GM21529 (cell line): ENCODE data around the gene CREB1.
A peak's percentile ranks its signal among the peaks of the same experiment; 100 is the strongest.
"Not testable (repeated sequence)": the region's sequence is repeated elsewhere in the genome, so short reads cannot be mapped to it uniquely, and the experiment has no call there.

Source experiments
- ATAC-seq: cut with Tn5 transposase; IDR thresholded peaks from one replicate; pipeline ENCODE4 v1.9.1; 2021; ENCODE audit not compliant: unreplicated experiment

The CREB1 gene

DNA sequence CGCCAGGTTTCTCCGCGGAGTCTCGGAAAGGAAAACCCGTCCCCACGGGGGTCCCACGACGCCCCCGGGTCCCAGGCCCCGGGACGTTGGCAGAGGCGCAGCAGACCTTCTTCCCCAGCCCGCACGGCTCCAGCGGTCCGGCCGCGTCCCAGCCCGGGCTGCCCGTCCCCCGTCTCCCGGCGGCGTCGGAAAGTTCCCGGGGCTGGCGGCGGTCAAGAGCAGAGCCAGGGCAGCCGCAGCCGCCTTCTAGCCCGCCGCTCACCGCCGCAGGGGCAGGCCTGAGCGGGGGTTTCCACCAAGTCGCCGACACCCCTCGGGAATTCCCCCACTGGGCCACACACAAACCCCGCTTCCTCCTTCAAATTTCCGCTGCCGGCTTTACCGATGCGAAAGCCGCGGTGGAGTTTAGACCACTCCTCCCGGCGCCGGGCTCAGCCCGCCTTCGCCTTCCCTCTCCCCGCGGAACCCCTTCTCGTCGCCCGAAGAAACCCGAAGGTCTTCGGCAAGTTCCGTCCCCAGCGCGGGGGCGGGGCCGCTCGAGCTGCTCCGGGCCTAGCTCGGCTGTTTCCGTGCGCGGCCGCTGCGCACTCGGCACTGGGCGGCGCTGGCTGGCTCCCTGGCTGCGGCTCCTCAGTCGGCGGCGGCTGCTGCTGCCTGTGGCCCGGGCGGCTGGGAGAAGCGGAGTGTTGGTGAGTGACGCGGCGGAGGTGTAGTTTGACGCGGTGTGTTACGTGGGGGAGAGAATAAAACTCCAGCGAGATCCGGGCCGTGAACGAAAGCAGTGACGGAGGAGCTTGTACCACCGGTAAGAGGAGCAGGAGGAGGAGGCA, at the start of gene CREB1:
Gene CREB1, plus strand, starts transcription at position 633 of the 830 bp plus-strand sequence. CDS start 25,674 bp downstream, outside the sequence.
- ATAC-seq = peak; percentile 81

DNA sequence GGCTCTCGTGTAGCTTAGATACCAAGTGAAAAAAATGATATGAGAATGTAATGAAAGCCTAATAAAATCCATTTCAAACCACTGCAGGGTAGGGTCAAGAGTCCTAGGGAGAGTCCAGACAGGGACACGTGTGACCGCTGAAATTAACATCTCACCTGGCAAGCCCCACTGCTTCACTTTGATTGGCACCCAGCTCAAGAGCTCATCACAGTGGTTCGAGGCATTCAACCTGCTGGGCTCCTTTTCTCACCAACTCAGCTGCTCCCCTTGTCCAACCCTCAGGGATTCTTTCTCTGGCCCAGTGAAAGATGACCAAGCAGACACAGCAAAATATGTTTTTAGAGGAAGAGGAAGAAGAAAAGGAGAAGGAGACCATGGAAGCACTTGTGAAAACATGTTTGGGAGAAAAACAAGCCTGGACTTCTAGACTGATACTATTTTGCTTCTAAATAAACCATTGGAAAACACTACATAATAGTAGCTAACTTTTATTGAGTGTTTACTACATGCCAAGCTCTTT, 49.2 kb upstream of the CREB1 start:
- no peak for ATAC-seq

DNA sequence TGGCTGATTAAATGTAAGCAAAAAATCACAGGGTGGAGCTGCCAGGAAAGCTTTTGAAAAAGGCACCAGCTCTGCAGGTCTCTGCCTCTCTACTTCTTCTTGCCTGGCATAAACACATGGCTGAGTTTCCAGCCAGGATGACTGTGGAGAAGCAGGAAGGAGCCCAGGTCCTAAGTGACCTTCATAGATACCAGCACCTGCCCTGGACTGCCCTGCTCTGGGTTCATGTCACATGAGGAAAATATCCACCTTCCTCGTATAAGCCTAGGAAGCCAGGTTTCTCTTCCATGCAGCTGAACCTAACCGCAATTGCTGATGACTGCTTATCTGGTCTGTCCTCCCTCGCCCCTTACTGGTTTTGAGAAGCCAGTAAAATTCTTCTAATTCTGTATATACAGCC, 47.8 kb upstream of the CREB1 start:
- ATAC-seq = no peak

DNA sequence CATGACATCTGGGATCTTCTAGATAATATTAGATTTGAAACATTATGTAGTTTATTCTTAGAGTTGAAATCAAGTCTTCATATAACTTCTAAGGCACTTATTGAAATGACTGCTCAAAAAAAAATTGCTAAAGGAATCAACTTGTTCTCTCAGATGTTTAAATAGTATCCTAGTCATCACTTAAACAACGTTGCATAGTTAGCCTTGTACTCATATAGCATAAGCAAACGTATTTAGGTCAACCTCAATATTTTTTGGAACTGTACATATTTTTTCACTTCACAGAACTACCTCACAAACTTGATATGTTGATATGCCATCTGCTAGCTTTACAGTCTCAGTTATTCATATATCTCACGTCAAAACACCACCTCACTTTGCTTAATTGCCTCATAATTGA, 47.1 kb upstream of the CREB1 start:
- ATAC-seq = no peak

DNA sequence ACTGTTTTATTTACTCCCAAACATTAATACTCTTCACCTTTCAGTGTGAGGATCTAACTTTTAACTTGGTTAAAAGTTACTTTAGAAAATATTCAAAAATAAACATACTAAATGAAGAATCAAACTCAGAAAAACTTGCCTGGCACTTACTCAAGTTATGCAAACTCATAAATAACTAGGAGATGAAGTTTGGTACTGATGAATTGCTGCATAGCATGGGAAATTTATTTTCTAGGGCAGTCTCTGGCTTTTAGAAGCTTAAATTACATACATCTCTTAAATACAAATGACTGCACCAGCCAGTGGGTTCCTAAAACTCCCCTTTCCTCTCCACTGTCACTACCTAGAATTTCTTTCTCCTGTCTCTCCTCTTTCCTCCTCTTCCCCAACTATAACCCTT, 46.7 kb upstream of the CREB1 start:
- ATAC-seq = no peak

DNA sequence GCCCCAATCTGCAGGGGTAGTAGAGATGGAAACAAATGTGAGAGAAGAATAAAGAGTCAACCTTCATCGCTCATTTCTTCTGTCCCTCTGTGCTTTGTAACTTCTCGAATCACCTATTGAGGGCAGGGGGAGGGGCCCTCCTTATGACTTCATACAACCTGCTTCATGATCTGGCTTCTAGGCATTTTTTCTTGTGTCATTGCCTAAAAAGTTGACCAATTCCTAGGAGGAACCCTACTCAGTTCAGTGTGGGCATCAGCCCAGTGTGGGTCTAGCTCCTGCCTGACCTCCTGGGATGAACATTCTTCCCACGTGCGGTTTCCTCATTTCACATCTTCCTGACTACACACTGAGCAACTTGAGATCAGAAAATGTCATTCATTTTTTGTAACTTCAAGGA, 46.3 kb upstream of the CREB1 start:
- no peak for ATAC-seq

DNA sequence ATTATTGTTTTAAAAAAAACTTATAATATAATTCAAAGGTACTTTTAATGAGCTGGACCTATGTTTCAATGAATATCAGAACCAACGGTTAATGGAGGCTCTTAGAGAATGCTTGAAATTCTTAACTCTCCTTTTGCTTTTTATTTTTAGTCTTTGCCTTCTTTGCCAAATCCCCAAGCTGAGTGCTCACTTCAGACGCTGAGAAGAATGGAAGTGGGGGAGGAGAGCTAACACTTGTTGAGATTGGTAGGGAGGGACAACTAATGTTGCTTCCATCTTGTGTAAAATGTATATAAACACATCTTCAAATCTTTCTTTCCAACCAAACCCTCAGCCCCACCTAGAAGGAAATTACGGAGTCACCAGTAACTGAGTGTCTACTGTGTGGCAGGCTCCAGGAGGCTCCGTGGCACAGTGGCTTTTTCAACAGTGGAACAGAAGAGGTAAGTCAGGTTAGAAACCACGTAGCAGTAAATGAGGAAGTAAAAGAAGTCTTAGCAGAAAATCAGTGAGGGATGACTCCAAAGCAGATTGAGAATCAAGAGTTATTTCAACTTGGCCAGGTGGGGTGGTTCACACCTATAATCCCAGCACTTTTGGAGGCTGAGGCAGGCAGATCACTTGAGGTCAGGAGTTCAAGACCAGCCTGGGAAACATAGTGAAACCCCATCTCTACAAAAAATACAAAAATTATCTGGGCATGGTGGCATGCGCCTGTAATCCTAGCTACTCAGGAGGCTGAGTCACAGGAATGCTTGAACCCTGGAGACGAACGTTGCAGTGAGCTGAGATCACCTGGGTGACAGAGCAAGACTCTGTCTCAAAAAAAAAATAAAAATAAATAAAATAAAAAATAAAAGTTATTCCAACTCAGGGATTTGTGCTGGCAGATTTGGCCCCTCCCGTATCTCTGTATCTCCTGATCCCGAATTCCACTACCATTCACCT, 45.0 kb upstream of the CREB1 start:
- peak; percentile 81 for ATAC-seq

DNA sequence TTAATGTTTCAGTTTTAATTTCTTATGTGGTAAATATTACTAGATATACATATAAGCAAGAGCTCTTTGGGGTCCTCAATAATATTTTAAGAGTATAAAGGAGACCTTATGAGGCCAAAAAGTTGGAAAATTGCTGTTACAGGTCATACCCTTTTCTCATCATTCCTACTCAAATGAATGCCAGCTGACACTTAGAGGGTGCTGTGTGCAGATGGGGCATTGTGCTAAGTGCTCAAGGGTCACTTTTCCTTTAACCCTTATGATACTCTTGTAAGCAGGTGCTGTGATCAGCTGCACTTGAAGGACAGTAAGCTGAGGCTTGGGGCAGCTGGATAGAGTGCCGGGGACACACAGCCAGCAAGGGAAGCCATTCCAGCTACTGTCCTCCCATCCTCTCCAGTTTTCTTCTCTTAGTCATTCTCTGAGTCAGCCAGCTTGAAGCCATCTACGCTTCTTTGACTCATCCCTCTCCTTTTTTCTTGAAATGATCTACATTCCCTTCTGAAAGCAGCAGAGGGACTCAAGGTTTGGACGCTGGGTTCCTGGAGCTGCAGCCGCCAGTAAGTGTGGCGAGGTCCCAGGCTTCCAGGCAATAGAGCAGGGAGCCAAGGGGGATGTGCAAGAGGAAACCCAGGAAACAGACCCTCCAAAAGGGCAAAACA, 42.0 kb upstream of the CREB1 start:
- ATAC-seq = no peak

DNA sequence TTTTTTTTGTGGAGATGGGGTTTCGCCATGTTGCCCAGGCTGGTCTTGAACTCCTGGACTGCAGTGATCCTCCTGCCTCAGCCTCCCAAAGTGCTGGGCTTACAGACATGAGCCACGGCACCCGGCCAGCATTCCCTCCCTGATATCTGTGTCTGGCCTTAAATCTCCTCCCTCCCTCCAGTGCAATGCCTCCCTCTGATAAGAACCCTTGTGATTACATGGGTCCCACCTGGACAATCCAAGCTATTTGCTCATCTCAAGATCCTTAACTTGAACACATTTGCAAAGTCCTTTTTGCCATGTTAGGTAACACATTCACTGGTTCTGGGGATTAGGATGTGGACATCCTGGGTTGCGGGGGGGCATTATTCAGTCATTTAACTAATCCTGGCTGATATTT, 40.5 kb upstream of the CREB1 start:
- ATAC-seq = no peak

DNA sequence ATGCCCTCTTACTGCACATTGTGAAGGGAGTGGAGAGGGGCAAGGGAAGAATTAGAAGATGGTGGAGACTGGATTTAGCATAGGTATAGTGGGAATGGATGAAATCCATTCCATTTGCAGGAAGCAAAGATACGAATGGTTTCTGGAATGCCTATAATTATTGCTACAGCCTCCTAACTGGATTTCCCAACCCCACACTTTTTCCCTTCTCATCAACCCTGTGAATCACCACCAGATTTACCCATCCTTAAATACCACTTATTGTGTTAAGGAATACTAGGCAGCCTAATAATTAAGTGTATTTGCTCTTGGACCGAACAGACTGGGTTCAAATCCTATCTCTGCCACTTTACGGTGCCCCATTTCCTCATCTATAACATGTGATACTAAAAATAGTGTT, 39.3 kb upstream of the CREB1 start:
- ATAC-seq = no peak

DNA sequence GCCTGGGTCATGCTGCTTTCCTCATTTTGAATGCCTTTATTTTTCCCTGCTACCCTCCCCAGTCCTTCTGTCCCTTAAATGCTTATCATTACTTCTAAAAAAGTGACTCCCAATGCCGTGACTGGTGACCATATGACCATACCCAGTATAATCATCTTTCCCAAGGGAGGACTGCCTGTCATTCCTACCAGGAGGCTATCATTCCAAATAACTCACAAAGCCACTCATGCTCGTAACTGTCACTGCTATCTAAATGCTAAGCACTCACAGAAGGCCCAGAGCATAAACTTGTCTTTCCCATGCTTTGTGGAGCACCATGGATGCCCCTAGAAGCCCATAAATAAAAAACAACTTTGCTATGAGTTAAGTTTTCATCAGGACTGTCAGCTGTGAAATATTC, 38.7 kb upstream of the CREB1 start:
- no peak for ATAC-seq

DNA sequence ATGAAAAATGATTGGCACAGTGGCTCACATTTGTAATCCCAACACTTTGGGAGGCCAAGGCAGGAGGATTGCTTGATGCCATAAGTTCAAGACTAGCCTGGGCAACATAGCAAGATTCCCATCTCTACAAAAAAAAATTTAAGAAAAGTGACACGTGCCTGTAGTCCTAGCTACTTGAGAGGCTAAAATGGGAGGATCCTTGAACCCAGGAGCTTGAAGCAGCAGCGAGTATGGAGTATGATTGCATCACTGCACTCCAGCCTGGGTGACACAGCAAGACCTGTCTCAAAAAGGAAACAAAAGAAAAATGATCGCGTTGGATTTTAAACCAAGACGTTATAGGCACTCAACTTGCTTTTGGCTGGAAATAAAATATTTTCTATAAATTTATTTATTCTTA, 37.8 kb upstream of the CREB1 start:
- ATAC-seq = no peak

DNA sequence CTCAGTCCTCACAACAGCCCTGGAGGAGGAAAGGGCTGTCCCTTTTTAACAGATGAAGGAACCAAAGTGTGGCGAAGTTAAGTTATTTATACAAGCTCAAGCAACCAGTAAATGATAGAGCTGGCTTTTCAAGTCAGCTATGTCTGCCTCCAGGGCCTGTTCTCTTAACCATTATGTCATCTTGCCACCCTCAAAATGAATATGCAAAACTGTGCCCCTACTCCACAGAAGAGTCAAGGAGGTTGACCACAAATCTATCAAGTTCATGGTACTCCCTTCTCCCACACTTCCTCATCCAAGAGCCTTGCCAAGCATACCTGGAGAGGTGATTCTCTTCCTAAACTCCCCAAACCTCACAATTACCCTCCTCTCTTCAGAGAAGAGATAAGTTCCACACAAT, 37.3 kb upstream of the CREB1 start:
- no peak for ATAC-seq

DNA sequence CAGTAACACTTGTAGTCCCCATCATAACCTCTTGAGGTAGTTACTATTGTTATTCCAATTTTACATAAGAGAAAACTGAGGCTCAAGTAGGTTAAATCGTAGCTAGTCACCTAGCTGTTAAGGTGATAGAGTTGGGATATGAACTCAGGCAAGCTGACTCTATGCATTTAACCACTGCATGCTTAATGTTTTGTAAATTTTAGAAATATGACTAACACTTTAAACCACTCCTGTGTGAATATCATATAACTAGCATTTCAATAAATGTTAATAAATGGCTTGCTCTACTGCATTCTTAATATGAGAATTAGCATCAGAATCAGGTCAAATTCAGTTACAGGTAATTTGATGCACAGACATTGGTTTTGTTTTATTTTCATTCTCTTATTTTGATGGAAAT, 35.6 kb upstream of the CREB1 start:
- ATAC-seq = no peak

DNA sequence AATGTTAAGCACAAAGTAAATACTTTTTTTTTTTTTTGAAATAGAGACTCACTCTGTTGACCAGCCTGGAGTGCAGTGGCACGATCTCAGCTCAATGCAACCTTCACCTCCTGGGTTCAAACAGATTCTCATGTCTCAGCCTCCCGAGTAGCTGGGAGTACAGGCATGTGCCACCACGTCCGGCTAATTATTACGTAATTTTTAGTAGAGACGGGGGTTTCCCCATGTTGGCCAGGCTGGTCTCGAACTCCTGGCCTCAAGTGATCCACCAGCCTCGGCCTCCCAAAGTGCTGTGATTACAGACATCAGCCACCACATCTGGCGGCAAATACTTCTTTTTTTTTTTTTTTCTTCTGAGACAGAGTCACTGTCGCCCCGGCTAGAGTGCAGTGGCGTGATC, 32.8 kb upstream of the CREB1 start:
- not testable (repeated sequence) for ATAC-seq

DNA sequence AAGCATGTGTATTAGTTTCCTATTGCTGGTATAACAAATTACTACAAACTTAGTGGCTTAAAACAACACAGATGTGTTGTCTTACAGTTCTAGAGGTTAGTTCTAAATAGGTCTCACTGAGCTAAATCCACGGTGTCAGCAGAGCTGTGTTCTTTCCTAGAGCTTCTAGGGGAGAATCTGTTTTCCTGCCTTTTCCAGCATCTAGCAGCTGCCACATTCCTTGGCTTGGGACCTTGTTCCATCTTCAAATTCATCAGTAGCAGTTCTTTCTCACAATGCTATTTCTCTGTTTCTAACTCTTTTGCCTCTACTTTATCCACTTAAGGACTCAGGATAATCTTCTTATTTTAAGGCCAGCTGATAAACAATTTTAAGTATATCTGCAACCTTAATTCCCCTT, 32.2 kb upstream of the CREB1 start:
- ATAC-seq = no peak

DNA sequence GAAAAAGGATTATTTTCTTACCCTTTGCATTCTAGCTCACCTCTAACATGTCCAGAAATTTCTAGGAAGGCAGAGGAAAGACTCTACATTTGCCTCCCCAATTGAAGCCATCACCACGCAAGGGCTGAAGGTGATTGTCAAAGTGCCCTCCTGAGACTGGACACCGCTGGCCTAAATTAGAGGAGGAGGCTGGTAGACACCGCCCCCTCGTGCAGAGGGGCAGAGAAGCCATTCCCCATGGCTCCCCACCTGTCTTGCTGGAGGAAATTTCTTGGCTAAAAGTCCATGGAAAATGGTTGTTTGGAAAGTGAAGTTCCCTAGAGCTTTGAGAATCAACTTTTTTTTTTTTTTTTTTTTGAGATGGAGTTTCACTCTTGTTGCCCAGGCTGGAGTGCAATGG, 31.3 kb upstream of the CREB1 start:
- no peak for ATAC-seq

DNA sequence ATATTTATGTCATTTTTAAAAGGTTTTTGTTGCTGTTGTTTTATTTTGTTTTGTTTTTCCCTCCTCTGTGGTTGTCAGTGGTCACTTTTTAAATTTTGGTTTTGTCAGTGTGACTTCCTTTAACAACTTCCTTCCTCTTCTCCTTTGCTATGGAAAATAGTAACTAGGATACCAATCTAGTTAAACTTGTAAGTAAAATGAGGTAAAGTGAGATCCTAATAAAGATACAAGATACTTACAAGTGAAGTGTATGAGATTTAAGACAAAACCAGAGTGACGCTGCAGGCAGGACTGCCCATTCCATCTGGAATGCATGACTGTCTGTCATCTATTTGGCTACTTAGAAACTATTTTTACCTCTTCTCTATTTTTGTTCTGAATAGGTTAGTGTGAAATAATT, 30.6 kb upstream of the CREB1 start:
- ATAC-seq = no peak

DNA sequence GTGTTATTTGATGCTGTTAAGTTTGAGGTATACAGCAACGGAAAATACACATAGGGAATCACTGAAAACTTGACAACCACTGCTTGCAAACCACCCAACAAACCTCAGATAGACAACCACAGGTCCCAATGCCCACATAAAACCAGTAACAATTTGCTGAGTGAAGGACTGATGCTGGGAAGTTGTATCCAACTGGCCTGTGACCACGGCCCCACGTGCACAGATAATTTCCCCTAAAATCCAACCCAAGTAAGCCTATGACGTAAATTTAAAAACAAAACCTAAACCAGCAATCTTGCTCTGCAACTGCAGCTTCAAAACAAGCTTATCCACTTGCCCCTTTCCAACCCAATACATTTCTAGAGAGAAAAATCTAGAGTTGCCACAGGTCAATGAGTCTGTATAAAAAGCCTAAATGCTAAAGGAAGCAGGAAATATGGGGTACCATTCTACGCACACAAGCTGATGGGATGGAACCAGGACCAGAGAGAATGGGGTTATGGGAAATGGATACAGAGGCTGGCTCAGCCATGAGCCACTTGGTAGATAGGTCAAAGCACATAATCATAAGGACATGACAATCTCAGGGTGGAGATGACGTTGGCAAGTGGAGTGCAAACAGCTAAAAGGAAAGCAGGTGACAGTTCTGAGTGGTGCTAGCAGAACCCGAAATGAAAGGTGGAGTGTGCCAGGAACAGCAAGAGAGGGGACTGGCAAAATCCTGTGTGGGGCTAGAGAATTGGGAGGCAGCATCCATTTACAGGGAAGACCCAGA, 27.8 kb upstream of the CREB1 start:
- no peak for ATAC-seq

DNA sequence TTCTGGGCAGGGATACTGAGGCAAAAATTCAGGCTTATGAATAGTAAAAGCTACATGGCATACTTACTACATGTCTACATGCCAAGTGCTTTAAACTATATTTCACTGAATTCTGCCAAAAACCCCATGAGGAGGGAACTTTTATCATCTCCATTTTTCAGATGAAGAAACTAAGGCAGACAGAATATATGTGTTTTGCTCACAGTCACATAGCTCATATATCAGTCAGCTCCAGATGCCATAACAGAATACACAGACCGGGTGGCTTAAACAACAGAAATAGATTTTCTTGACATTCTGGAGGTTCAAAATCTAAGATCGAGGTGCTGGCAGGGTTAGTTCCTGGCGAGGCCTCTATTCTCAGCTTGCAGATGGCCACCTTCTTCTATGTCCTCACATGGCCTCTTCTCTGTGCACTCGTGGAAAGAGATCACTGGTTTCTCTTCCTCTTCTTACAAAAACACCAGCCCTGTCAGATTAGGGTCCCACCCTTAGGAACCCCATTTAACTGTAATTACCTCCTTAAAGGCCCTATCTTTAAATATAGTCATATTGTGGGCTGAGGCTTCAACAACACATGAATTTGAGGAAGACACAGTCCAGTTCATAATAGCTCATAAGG, 27.1 kb upstream of the CREB1 start:
- ATAC-seq = peak; percentile 51
